ENCODE results near the gene MEIOSIN.

- TF ChIP-seq, protein P1, sequence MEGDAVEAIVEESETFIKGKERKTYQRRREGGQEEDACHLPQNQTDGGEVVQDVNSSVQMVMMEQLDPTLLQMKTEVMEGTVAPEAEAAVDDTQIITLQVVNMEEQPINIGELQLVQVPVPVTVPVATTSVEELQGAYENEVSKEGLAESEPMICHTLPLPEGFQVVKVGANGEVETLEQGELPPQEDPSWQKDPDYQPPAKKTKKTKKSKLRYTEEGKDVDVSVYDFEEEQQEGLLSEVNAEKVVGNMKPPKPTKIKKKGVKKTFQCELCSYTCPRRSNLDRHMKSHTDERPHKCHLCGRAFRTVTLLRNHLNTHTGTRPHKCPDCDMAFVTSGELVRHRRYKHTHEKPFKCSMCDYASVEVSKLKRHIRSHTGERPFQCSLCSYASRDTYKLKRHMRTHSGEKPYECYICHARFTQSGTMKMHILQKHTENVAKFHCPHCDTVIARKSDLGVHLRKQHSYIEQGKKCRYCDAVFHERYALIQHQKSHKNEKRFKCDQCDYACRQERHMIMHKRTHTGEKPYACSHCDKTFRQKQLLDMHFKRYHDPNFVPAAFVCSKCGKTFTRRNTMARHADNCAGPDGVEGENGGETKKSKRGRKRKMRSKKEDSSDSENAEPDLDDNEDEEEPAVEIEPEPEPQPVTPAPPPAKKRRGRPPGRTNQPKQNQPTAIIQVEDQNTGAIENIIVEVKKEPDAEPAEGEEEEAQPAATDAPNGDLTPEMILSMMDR (IDR thresholded peaks at IDR 0.05): no peak
- no peak for TF ChIP-seq POLR2AphosphoS5 (IDR thresholded peaks at IDR 0.05)
Observed at GRCh38 chr19:45717983-45718650, 15.1 kb upstream of the MEIOSIN start.

All from transverse colon (tissue), 4 donors.